B cell (primary cell): ENCODE results near the gene CAGE1. TPM values are rescaled to one million over a fixed set of nuclear protein-coding genes. Genes with fewer than 3 reads are reported as not detected.
A peak's percentile ranks its signal among the peaks of the same experiment; 100 is the strongest.

Source experiments
- ATAC-seq: fragments of 200-7000 bp; cut with Tn5 transposase; one replicate; pipeline ENCODE4 v1.10.0; 2021; ENCODE audit warnings: low read depth, mild to moderate bottlenecking, moderate number of reproducible peaks, moderate library complexity
- CTCF ChIA-PET: fragments of 350-600 bp; sonication (Branson Sonifier 250); formaldehyde crosslinking; loops from one replicate; lab custom pipeline; 2021; ENCODE audit warnings: antibody characterized with exemption, inconsistent platforms; lab: Charles Lee
- POLR2A ChIA-PET: fragments of 350-600 bp; sonication (Branson Sonifier 250); formaldehyde crosslinking; loops from one replicate; lab custom pipeline; 2021; ENCODE audit warnings: antibody characterized with exemption; lab: Charles Lee
- DNase-seq: peaks from one replicate; pipeline ENCODE4 v3.0.0; 2013
- H2AFZ ChIP-seq: 2 replicates; pipeline ENCODE4 v1.6.1; 2012; ENCODE audit warnings: mild to moderate bottlenecking, low read depth, low read length; ENCODE audit not compliant: insufficient read depth, poor library complexity, severe bottlenecking
- H3K27ac ChIP-seq, 2 donors: 1 replicate in 1 of 2; 2 replicates in 1 of 2; pipeline ENCODE4 v1.5.1; 2012 to 2013; ENCODE audit warnings: low read length in 2 of 2, mild to moderate bottlenecking in 2 of 2, moderate library complexity in 1 of 2
- H3K27me3 ChIP-seq, 4 experiments: fragments of 200-600 bp in 1 of 4; sonication (generic) in 1 of 4; replicated peaks in 1 of 4; 1 replicate in 2 of 4; 2 replicates in 2 of 4; pipeline versions ENCODE4 v1.6.1 to v1.7.0; 2013 to 2016; ENCODE audit warnings: low read length in 3 of 4, mild to moderate bottlenecking in 2 of 4, mixed read lengths in 1 of 4, moderate library complexity in 1 of 4; ENCODE audit not compliant: insufficient read depth in 4 of 4, control insufficient read depth in 3 of 4; ENCODE audit errors: control extremely low read depth in 1 of 4
- H3K36me3 ChIP-seq, 2 experiments: replicated peaks in 1 of 2; 1 replicate in 1 of 2; 2 replicates in 1 of 2; pipeline versions ENCODE4 v1.6.1 to v1.7.1; 2013; ENCODE audit warnings: low read length in 1 of 2; ENCODE audit not compliant: insufficient read depth in 2 of 2, control insufficient read depth in 1 of 2; ENCODE audit errors: control extremely low read depth in 1 of 2, extremely low read depth in 1 of 2
- H3K4me1 ChIP-seq, 2 donors: fragments of 200-600 bp in 1 of 2; sonication (generic) in 1 of 2; 1 replicate in 1 of 2; 2 replicates in 1 of 2; pipeline versions ENCODE4 v1.5.1 to v1.6.1; 2013 to 2017; ENCODE audit warnings: low read length in 2 of 2; ENCODE audit not compliant: control insufficient read depth in 2 of 2, insufficient read depth in 2 of 2
- H3K4me2 ChIP-seq: replicated peaks from 2 replicates; pipeline ENCODE3; 2012; ENCODE audit warnings: mild to moderate bottlenecking, low read depth, low read length; ENCODE audit not compliant: poor library complexity, severe bottlenecking
- H3K4me3 ChIP-seq, 5 experiments: fragments of 200-600 bp in 1 of 5; sonication (generic) in 1 of 5; 1 replicate in 3 of 5; 2 replicates in 2 of 5; pipeline versions ENCODE4 v1.5.1 to v1.7.0; 2011 to 2016; ENCODE audit warnings: low read length in 4 of 5, mild to moderate bottlenecking in 4 of 5, low read depth in 2 of 5, control low read depth in 1 of 5, moderate library complexity in 1 of 5; ENCODE audit not compliant: insufficient read depth in 1 of 5; ENCODE audit errors: control extremely low read depth in 1 of 5, extremely low read depth in 1 of 5
- H3K79me2 ChIP-seq: fragments of 200-600 bp; sonication (generic); one replicate; pipeline ENCODE4 v1.6.0; 2016; ENCODE audit warnings: low read length; ENCODE audit not compliant: control insufficient read depth, insufficient read depth
- H3K9ac ChIP-seq: fragments of 200-600 bp; sonication (generic); 2 replicates; pipeline ENCODE4 v1.6.1; 2017; ENCODE audit warnings: mild to moderate bottlenecking, low read length, moderate library complexity
- H3K9me3 ChIP-seq, 3 donors: one replicate each; pipeline versions ENCODE4 v1.6.1 to v1.7.1; 2013; ENCODE audit warnings: low read length in 2 of 3; ENCODE audit not compliant: control insufficient read depth in 2 of 3, insufficient read depth in 1 of 3; ENCODE audit errors: control extremely low read depth in 1 of 3
- H4K20me1 ChIP-seq: 2 replicates; pipeline ENCODE4 v1.6.0; 2012; ENCODE audit warnings: mild to moderate bottlenecking, low read length; ENCODE audit not compliant: insufficient read depth, control insufficient read depth, poor library complexity, severe bottlenecking
- H3K27ac Mint-ChIP-seq: one replicate; pipeline ENCODE4 v1.8.0; 2021; ENCODE audit warnings: mixed read lengths
- H3K27me3 Mint-ChIP-seq: one replicate; pipeline ENCODE4 v1.8.0; 2021; ENCODE audit warnings: mixed read lengths
- H3K4me1 Mint-ChIP-seq: one replicate; pipeline ENCODE4 v1.8.0; 2021; ENCODE audit warnings: mixed read lengths
- H3K4me3 Mint-ChIP-seq: one replicate; pipeline ENCODE4 v1.8.0; 2021; ENCODE audit warnings: mixed read lengths
- H3K9me3 Mint-ChIP-seq: one replicate; pipeline ENCODE4 v1.8.0; 2022; ENCODE audit warnings: mixed read lengths; ENCODE audit not compliant: insufficient read depth
- CTCF ChIP-seq: fragments of 200-600 bp; IDR thresholded peaks from one replicate; pipeline ENCODE4 v1.8.0; 2022; ENCODE audit warnings: antibody characterized with exemption, mild to moderate bottlenecking
- EZH2 ChIP-seq: IDR thresholded peaks from 2 replicates; pipeline ENCODE4 v1.6.1; 2012; ENCODE audit warnings: borderline replicate concordance, low read depth, mild to moderate bottlenecking, moderate library complexity, low read length; ENCODE audit not compliant: insufficient read depth, poor library complexity, severe bottlenecking
- WGBS: methylation state at CpG from one replicate; pipeline ENCODE4 v1.1.5; 2013; ENCODE audit warnings: missing lambda C conversion rate; ENCODE audit not compliant: insufficient coverage; 5-methylcytosine and 5-hydroxymethylcytosine counted together
- intact Hi-C: fragments of 100-400 bp; cut with micrococcal nuclease; formaldehyde crosslinking; loops from one replicate; pipeline ENCODE4 v1.10.0; 2022
- polyA plus RNA-seq: library from polyadenylated mRNA; depleted of rRNA; stranded (reverse); fragments of >200 nt; gene quantifications from 2 replicates; pipeline ENCODE4 v1.2.3, GENCODE V29; 2012
- total RNA-seq, 2 donors: library from RNA; stranded (reverse); fragments of 120-200 nt in 1 of 2; gene quantifications; 1 replicate in 1 of 2; 2 replicates in 1 of 2; pipeline versions ENCODE4 v1.2.3 to v1.2.4, GENCODE V29; 2013 to 2022

The CAGE1 gene
- total and polyA plus RNA-seq, 2 donors (not counting 1 experiment from before 2014, with no cell fraction given) = 0.13 to 0.34 TPM

- Histone ChIP-seq H3K4me1 (peaks cover 22 to 25% of the 10 kb centered on the region in 2 donors), H4K20me1 (peaks cover 23% of the 10 kb centered on the region), H3K27me3 (no peaks in the 10 kb centered on the region), H3K9ac (no peak overlapping the region), H3K4me3 (peak overlapping the region in 1 of 5 experiments; percentile 90), H3K36me3 (peaks cover 0 to 32% of the 10 kb centered on the region in 2 experiments), H3K79me2 (peaks cover 65% of the 10 kb centered on the region), H3K9me3 (peaks cover 0 to 4% (median 0%) of the 10 kb centered on the region in 3 donors), H3K27ac (no peak overlapping the region), H2AFZ (no peak overlapping the region), H3K4me2 (peak overlapping the region; percentile 77)
- no CpG with 5 or more reads among the region's 1 CpG for WGBS
- TF ChIP-seq CTCF (no peak), EZH2 (no peak)
- Mint-ChIP-seq H3K27me3 (no peaks in the 10 kb centered on the region), H3K4me3 (peak overlapping the region; percentile 74), H3K27ac (no peak overlapping the region), H3K9me3 (no peaks in the 10 kb centered on the region), H3K4me1 (peaks cover 46% of the 10 kb centered on the region)
- DNase-seq (no peak), ATAC-seq (no peak)
- intact Hi-C loops = no loop called here
- ChIA-PET CTCF (interaction anchor here (1.6 kb wide), 1 partner anchor 36 kb away, joined by 3 read pairs; no protein-coding TSS in a partner anchor), POLR2A (interaction anchor here (2.2 to 2.6 kb wide), 2 partner anchors 34 to 78 kb away, joined by 5 to 14 read pairs; partner anchors contain the start of genes CAGE1 and RIOK1)
Measured at GRCh38 chr6:7311176-7311575, 78.4 kb downstream of the CAGE1 start.

GRCh38 chr6:7309050-7309449 lies 80.5 kb downstream of the CAGE1 start:
- Histone ChIP-seq H3K4me1 (peaks cover 22 to 25% of the 10 kb centered on the region in 2 donors), H3K9me3 (peaks cover 0 to 4% (median 0%) of the 10 kb centered on the region in 3 donors), H3K4me3 (no peak overlapping the region), H3K27me3 (no peaks in the 10 kb centered on the region), H3K36me3 (peaks cover 3 to 51% of the 10 kb centered on the region in 2 experiments), H4K20me1 (peaks cover 34% of the 10 kb centered on the region), H3K4me2 (no peak overlapping the region), H2AFZ (no peak overlapping the region), H3K27ac (no peak overlapping the region), H3K79me2 (peaks cover 78% of the 10 kb centered on the region), H3K9ac (no peak overlapping the region)
- TF ChIP-seq CTCF = no peak
- no peak for TF ChIP-seq EZH2
- ChIA-PET POLR2A (no interaction called here), CTCF (no interaction called here)
- no peak for DNase-seq
- no peak overlapping the region for H3K4me3 Mint-ChIP-seq
- no peak overlapping the region for H3K27ac Mint-ChIP-seq
- intact Hi-C loops = no loop called here
- WGBS = 100% methylated on average over 2 of the region's 5 CpGs
- peaks cover 54% of the 10 kb centered on the region for H3K4me1 Mint-ChIP-seq
- no peaks in the 10 kb centered on the region for H3K27me3 Mint-ChIP-seq
- ATAC-seq = no peak
- H3K9me3 Mint-ChIP-seq = no peaks in the 10 kb centered on the region
